Natural killer cell treated with Interleukin-12 subunit alpha and Interleukin-12 subunit beta and Interleukin-15 and Interleukin-18, amount 100 ng/mL, for 72 hours (primary cell): Measurements from ENCODE around the gene POU2AF1. TPM values are rescaled to one million over a fixed set of nuclear protein-coding genes. Genes with fewer than 3 reads are reported as not detected.
A peak's percentile ranks its signal among the peaks of the same experiment; 100 is the strongest.

Experiments
- ATAC-seq, 2 donors: fragments of 150-1000 bp; cut with Tn5 transposase in 1 of 2; sonication (Bioruptor Pico), chemical (Tn5 transposase) in 1 of 2; 2 replicates each; pipeline ENCODE4 v1.10.0; 2021
- DNase-seq: peaks from one replicate; pipeline ENCODE4 v3.0.0; 2022; ENCODE audit warnings: low spot score
- H3K27ac Mint-ChIP-seq, 2 donors: 1 replicate in 1 of 2; 2 replicates in 1 of 2; pipeline ENCODE4 v1.8.0; 2022; ENCODE audit warnings: mixed read lengths in 2 of 2, mild to moderate bottlenecking in 1 of 2, moderate library complexity in 1 of 2
- H3K27me3 Mint-ChIP-seq, 2 donors: 1 replicate in 1 of 2; 2 replicates in 1 of 2; pipeline ENCODE4 v1.8.0; 2022; ENCODE audit warnings: mixed read lengths in 2 of 2
- H3K36me3 Mint-ChIP-seq: one replicate; pipeline ENCODE4 v1.8.0; 2022; ENCODE audit warnings: mixed read lengths
- H3K4me1 Mint-ChIP-seq, 2 donors: 1 replicate in 1 of 2; 2 replicates in 1 of 2; pipeline ENCODE4 v1.8.0; 2022; ENCODE audit warnings: low read depth in 2 of 2, mixed read lengths in 2 of 2, mild to moderate bottlenecking in 1 of 2
- H3K4me3 Mint-ChIP-seq: one replicate; pipeline ENCODE4 v1.8.0; 2022; ENCODE audit warnings: mixed read lengths
- H3K9me3 Mint-ChIP-seq: 2 replicates; pipeline ENCODE4 v1.8.0; 2022; ENCODE audit warnings: mixed read lengths
- total RNA-seq, 2 donors: library from RNA; stranded (reverse); gene quantifications; one replicate each; pipeline ENCODE4 v1.2.3, GENCODE V29; 2022

Gene POU2AF1
- total RNA-seq, 2 donors from 2014 or later: 4.2 TPM; not detected in 1

GRCh38 chr11:111416231-111416960 lies 37.3 kb upstream of the POU2AF1 start:
- Mint-ChIP-seq H3K36me3 (no peaks in the 10 kb centered on the region), H3K27ac (peak overlapping the region in 1 of 2 donors; percentile 70), H3K9me3 (no peaks in the 10 kb centered on the region), H3K4me3 (no peak overlapping the region), H3K27me3 (peaks cover 0 to 2% of the 10 kb centered on the region in 2 donors), H3K4me1 (peaks cover 14 to 19% of the 10 kb centered on the region in 2 donors)
- DNase-seq (no peak), ATAC-seq (no peak)

- no peak for ATAC-seq
- Mint-ChIP-seq H3K4me1 (peaks cover 14 to 19% of the 10 kb centered on the region in 2 donors), H3K9me3 (no peaks in the 10 kb centered on the region), H3K27ac (no peak overlapping the region), H3K4me3 (no peak overlapping the region), H3K27me3 (peaks cover 0 to 9% of the 10 kb centered on the region in 2 donors), H3K36me3 (no peaks in the 10 kb centered on the region)
- DNase-seq: no peak
These were observed 35.9 kb upstream of the POU2AF1 start for GRCh38 chr11:111414936-111415335.

DNA sequence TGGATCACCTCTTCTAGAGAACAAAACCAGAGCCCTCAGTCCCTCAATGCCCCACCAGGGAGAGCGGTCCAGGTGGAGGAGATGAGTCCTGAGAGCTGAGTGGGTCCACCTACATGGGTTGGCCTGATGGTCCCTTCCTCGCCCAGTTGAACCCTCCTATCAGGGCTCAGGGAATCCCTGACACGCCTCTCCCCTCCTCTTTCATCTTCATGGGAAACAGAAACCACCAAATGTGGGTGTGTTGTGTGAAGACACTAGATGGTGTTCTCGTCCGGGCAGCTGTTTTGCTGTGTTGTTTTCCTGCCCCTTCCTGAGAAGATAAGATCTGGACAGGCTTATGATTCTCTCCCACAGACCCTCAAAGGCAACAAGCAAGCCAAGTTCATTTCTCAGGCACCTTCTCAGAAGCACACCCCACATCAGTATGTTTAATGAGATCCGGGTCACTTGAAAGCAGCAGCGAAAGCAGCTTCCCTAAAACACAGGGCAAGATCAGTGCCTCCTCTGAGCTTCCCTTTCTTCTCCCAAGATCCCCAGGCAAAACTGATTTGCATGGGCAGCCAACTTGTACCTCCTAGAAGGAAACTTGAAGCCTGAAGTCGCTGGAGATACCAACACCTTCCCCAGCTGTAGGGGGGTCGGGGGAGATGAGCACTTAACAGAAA lies 35.3 kb upstream of the POU2AF1 start:
- Mint-ChIP-seq H3K4me1 (peaks cover 14 to 19% of the 10 kb centered on the region in 2 donors), H3K4me3 (no peak overlapping the region)
- DNase-seq: no peak

GRCh38 chr11:111413849-111414248 lies 34.8 kb upstream of the POU2AF1 start:
- H3K9me3 Mint-ChIP-seq: no peaks in the 10 kb centered on the region
- peaks cover 14 to 19% of the 10 kb centered on the region in 2 donors for H3K4me1 Mint-ChIP-seq
- DNase-seq (no peak), ATAC-seq (no peak)
- peaks cover 0 to 9% of the 10 kb centered on the region in 2 donors for H3K27me3 Mint-ChIP-seq
- H3K27ac Mint-ChIP-seq: no peak overlapping the region
- H3K4me3 Mint-ChIP-seq: no peak overlapping the region
- no peaks in the 10 kb centered on the region for H3K36me3 Mint-ChIP-seq

More for the DNA sequence above, 35.3 kb upstream of the POU2AF1 start:
- no peaks in the 10 kb centered on the region for H3K36me3 Mint-ChIP-seq
- H3K27me3 Mint-ChIP-seq: peaks cover 0 to 9% of the 10 kb centered on the region in 2 donors
- H3K9me3 Mint-ChIP-seq: no peaks in the 10 kb centered on the region
- ATAC-seq: no peak
- H3K27ac Mint-ChIP-seq: no peak overlapping the region

GRCh38 chr11:111412293-111412692 lies 33.2 kb upstream of the POU2AF1 start:
- H3K27ac Mint-ChIP-seq: no peak overlapping the region

DNA sequence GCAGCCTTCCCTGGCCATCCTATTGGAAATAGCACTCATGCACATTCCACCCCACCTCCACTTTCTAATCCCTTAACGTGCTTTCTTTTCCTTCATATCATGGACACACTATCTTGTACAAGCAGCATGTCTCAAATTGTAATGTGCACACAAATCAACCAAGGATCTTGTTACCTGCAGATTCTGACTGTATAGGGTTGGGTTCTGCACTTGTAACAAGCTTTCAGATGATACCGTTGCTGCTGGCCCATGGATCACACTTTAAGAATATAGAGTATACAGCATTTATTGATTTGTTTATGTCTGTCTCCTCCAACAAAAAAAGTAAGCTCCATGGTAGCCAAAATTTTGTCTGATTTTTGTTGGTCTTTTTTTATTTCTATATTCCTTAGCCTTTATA lies 32.4 kb upstream of the POU2AF1 start:
- Mint-ChIP-seq H3K9me3 (no peaks in the 10 kb centered on the region), H3K4me3 (no peak overlapping the region), H3K27me3 (peaks cover 0 to 9% of the 10 kb centered on the region in 2 donors), H3K4me1 (peaks cover 0 to 5% of the 10 kb centered on the region in 2 donors), H3K27ac (no peak overlapping the region), H3K36me3 (no peaks in the 10 kb centered on the region)
- ATAC-seq (no peak), DNase-seq (no peak)

More at GRCh38 chr11:111412293-111412692, 33.2 kb upstream of the POU2AF1 start:
- ATAC-seq (no peak), DNase-seq (no peak)
- Mint-ChIP-seq H3K36me3 (no peaks in the 10 kb centered on the region), H3K4me1 (peaks cover 6 to 12% of the 10 kb centered on the region in 2 donors), H3K4me3 (no peak overlapping the region), H3K27me3 (peaks cover 0 to 9% of the 10 kb centered on the region in 2 donors), H3K9me3 (no peaks in the 10 kb centered on the region)

DNA sequence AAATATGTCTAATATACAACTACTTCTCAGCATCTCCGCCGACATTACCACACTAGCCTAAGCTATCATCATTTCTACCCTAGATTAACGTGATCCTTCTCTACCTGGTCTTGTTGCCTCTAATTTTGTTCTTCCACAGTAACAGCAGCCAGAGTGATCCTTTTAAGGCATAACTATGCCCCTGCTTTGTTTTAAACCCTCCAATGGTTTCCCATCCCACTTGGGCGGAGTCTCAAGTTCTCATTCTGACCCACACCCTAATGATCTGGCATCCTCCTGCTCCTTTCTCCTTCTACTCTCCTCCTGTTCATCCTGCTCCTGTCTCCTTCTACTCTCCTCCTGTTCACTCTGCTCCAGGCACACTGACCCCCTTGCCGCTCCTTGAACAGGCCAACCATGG lies 31.9 kb upstream of the POU2AF1 start:
- Mint-ChIP-seq H3K36me3 (no peaks in the 10 kb centered on the region), H3K9me3 (no peaks in the 10 kb centered on the region), H3K4me1 (peaks cover 0 to 5% of the 10 kb centered on the region in 2 donors), H3K27ac (no peak overlapping the region), H3K27me3 (peaks cover 2 to 9% of the 10 kb centered on the region in 2 donors), H3K4me3 (no peak overlapping the region)
- DNase-seq: no peak
- no peak for ATAC-seq

DNA sequence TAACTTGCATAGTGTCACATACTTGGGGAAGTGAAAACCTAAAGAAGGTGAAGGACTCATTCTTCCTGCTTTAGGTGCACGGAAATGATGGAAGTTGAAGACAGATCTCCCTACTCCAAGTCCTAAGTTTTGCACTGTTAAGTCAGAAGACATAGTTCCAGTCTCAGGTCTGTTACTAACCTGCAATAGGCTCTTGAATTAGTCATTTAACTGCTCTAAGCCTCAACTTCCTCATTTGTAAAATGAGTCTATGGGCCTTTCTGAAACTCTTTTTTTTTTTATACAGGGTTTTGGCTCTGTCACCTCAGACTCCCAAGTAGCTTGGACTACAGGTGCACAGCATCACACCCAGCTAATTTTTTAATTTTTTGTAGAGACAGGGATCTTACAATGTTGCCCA lies 30.8 kb upstream of the POU2AF1 start:
- no peak overlapping the region for H3K4me3 Mint-ChIP-seq
- no peaks in the 10 kb centered on the region for H3K9me3 Mint-ChIP-seq
- ATAC-seq (no peak), DNase-seq (no peak)
- no peak overlapping the region for H3K27ac Mint-ChIP-seq
- H3K4me1 Mint-ChIP-seq: peaks cover 0 to 5% of the 10 kb centered on the region in 2 donors
- H3K27me3 Mint-ChIP-seq: peaks cover 3 to 9% of the 10 kb centered on the region in 2 donors
- no peaks in the 10 kb centered on the region for H3K36me3 Mint-ChIP-seq

DNA sequence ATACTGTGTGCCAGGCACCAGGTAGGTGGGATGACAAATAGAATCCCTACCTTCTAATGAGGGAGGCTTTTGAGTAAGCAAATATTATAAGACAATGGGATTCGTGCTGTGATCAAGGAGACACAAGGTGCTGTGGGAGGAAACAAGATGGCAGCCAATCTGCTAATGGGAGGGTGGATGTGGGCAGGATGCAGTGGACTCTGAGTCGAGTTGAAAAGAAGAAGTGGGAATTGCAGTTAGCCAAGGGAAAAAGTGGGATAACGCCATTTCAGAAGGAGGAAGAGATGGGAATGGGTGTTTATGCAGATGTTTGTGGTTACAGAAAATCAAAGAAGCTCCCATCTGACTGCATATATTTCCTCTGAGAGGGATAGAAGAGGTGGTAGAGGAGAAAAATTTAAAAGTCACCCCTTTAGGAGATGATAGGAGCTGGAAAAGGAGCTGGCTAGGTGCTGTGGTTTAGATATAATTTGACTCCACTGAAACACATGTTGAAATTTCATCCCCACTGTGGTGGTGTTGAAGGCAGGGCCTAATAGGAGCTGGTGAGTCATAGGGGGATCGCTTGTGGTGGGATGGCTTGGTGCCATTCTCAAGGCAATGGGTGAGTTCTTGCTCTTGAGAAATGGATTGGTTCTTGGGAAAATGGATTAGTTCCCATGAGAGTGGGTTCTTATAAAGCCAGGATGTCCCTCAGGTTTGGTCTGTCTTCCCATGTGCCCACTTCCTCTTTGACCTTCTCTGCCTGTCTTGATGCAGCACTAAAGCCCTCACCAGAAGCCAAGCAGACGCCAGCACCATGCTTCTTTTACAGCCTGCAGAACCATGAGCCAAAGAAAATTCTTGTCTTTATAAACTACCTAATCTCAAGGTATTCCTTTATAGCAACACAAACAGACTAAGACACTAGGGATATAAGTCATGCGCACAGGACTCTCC lies 30.0 kb upstream of the POU2AF1 start:
- no peaks in the 10 kb centered on the region for H3K4me1 Mint-ChIP-seq
- no peak for ATAC-seq
- no peaks in the 10 kb centered on the region for H3K9me3 Mint-ChIP-seq
- H3K4me3 Mint-ChIP-seq: no peak overlapping the region
- no peak for DNase-seq
- no peaks in the 10 kb centered on the region for H3K36me3 Mint-ChIP-seq
- peaks cover 5 to 9% of the 10 kb centered on the region in 2 donors for H3K27me3 Mint-ChIP-seq
- no peak overlapping the region for H3K27ac Mint-ChIP-seq

- H3K4me1 Mint-ChIP-seq: no peaks in the 10 kb centered on the region
- ATAC-seq (no peak), DNase-seq (no peak)
- H3K27me3 Mint-ChIP-seq: peaks cover 5 to 9% of the 10 kb centered on the region in 2 donors
- no peak overlapping the region for H3K4me3 Mint-ChIP-seq
- H3K27ac Mint-ChIP-seq: no peak overlapping the region
- H3K9me3 Mint-ChIP-seq: no peaks in the 10 kb centered on the region
- H3K36me3 Mint-ChIP-seq: no peaks in the 10 kb centered on the region
These were observed 28.6 kb upstream of the POU2AF1 start for GRCh38 chr11:111407652-111408051.

DNA sequence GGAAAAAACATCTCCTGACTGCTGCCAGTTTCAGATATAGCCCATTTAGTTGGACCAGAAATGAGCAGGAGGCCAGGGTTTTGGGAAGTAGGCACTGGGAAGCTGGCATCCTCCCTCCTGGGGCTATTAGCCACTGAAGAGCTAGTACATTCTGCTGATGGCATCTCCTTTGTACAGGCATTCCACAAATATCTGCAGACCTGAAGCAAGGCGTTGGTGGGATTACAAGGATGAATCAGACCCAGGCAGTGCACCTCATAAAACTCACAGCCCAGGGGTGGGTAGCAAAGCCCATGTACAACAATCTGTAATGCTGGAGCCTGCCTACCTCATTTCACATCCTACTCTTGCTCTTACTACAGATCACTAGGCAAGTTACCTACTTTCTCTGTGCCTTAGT lies 27.5 kb upstream of the POU2AF1 start:
- H3K4me1 Mint-ChIP-seq: no peaks in the 10 kb centered on the region
- no peak overlapping the region for H3K27ac Mint-ChIP-seq
- DNase-seq: no peak
- H3K4me3 Mint-ChIP-seq: no peak overlapping the region
- H3K36me3 Mint-ChIP-seq: no peaks in the 10 kb centered on the region
- no peaks in the 10 kb centered on the region for H3K9me3 Mint-ChIP-seq
- ATAC-seq: no peak
- peaks cover 5 to 9% of the 10 kb centered on the region in 2 donors for H3K27me3 Mint-ChIP-seq

DNA sequence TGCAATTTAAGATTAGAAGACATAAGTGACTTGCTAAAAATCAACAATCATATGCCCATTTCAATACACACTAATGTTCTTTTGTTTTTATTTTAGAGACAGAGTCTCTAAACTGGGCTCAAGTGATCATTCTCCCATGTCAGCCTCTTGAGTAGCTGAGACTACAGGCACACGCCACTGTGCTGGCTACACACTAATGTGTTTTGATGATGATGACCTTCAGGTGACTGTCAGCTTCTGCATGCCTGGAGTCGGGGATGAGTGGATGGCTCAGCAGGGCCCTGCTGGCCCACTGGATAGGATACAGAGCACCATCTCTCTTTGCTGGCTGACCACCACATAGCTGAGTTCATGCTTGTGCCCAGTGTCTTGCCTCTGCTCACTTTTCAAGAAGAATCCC lies 27.0 kb upstream of the POU2AF1 start:
- Mint-ChIP-seq H3K27ac (no peak overlapping the region), H3K27me3 (peaks cover 4 to 5% of the 10 kb centered on the region in 2 donors), H3K36me3 (no peaks in the 10 kb centered on the region), H3K4me1 (no peaks in the 10 kb centered on the region), H3K9me3 (no peaks in the 10 kb centered on the region), H3K4me3 (no peak overlapping the region)
- no peak for ATAC-seq
- DNase-seq: no peak

DNA sequence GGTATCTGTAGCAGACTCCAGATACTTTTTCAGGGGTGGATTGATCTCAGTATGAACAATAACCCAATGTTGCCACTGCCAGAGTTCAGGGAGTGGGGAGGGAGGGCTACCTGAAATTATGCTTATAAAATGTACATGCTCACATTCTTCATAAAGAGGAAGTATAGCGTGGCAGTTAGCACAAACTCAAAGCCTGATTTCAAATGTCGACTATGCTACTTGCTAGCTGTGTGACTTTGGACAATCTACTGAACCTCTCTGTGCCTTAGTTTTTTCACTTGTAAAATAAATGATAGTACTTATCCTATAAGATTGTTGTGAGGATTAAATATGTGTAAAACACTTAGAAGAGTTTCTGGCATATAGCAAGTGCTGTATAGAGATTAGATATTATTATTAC lies 26.5 kb upstream of the POU2AF1 start:
- no peak for ATAC-seq
- no peaks in the 10 kb centered on the region for H3K4me1 Mint-ChIP-seq
- no peaks in the 10 kb centered on the region for H3K9me3 Mint-ChIP-seq
- H3K4me3 Mint-ChIP-seq: no peak overlapping the region
- peaks cover 3 to 5% of the 10 kb centered on the region in 2 donors for H3K27me3 Mint-ChIP-seq
- DNase-seq: no peak
- H3K27ac Mint-ChIP-seq: no peak overlapping the region
- H3K36me3 Mint-ChIP-seq: no peaks in the 10 kb centered on the region
